OCI-LY7 (cell line): ENCODE results near the gene DPF3. TPM values are rescaled to one million over a fixed set of nuclear protein-coding genes. Genes with fewer than 3 reads are reported as not detected.

ENCODE experiments used
- BruUV-seq: library from RNA; stranded (reverse); fragments of 400-500 nt; replicated peaks from 2 replicates; lab custom pipeline; 2021; lab: Mats Ljungman, UMichigan
- CTCF ChIA-PET: fragments of 300-600 bp; sonication (Branson Sonifier 250); formaldehyde crosslinking; loops from one replicate; lab custom pipeline; 2022; ENCODE audit warnings: antibody characterized with exemption; ENCODE audit not compliant: unreplicated experiment; lab: Charles Lee
- POLR2A ChIA-PET: fragments of 300-600 bp; sonication (Branson Sonifier 250); formaldehyde crosslinking; loops from one replicate; lab custom pipeline; 2022; ENCODE audit warnings: antibody characterized with exemption; lab: Charles Lee
- DNase-seq: peaks from one replicate; pipeline ENCODE4 v3.0.0-alpha.2; 2015; ENCODE audit warnings: low spot score
- H2AFZ ChIP-seq: fragments of 200-600 bp; sonication (generic), shearing (Covaris generic); 2 replicates; pipeline ENCODE4 v1.6.1; 2014; ENCODE audit warnings: mild to moderate bottlenecking, antibody characterized with exemption, low read length, moderate library complexity
- H3K27ac ChIP-seq: fragments of 200-600 bp; sonication (generic); 2 replicates; pipeline ENCODE4 v1.5.1; 2014; ENCODE audit warnings: mixed run types, low read depth, mild to moderate bottlenecking, moderate library complexity, low read length, inconsistent platforms; ENCODE audit not compliant: poor library complexity, severe bottlenecking
- H3K36me3 ChIP-seq: fragments of 200-600 bp; sonication (generic); 2 replicates; pipeline ENCODE4 v1.6.1; 2014; ENCODE audit warnings: mild to moderate bottlenecking, antibody characterized with exemption, low read length, moderate library complexity, mixed read lengths; ENCODE audit not compliant: insufficient read depth
- H3K4me1 ChIP-seq: fragments of 200-600 bp; sonication (generic); 2 replicates; pipeline ENCODE4 v1.5.1; 2014; ENCODE audit warnings: mild to moderate bottlenecking, low read length; ENCODE audit not compliant: insufficient read depth, poor library complexity, severe bottlenecking
- H3K4me2 ChIP-seq: fragments of 200-600 bp; sonication (generic); 2 replicates; pipeline ENCODE4 v1.6.1; 2014; ENCODE audit warnings: mild to moderate bottlenecking, low read length
- H3K4me3 ChIP-seq: fragments of 200-600 bp; sonication (generic); 2 replicates; pipeline ENCODE4 v1.5.1; 2014; ENCODE audit warnings: mild to moderate bottlenecking, low read depth, low read length; ENCODE audit not compliant: poor library complexity, severe bottlenecking
- H3K79me2 ChIP-seq: fragments of 200-600 bp; sonication (generic); 2 replicates; pipeline ENCODE4 v1.6.1; 2016; ENCODE audit warnings: low read depth, mild to moderate bottlenecking, low read length, moderate library complexity, mixed read lengths; ENCODE audit not compliant: insufficient read depth
- H3K9me2 ChIP-seq: fragments of 200-600 bp; sonication (generic); 2 replicates; pipeline ENCODE4 v1.6.1; 2016; ENCODE audit warnings: mild to moderate bottlenecking, low read length, mixed read lengths; ENCODE audit not compliant: insufficient read depth
- H3K9me3 ChIP-seq: fragments of 200-600 bp; sonication (generic); 2 replicates; pipeline ENCODE4 v1.6.1; 2014; ENCODE audit warnings: mild to moderate bottlenecking, mixed run types, low read length, mixed read lengths
- H4K20me1 ChIP-seq: fragments of 200-600 bp; sonication (generic); 2 replicates; pipeline ENCODE4 v1.6.1; 2014; ENCODE audit warnings: mild to moderate bottlenecking, antibody characterized with exemption, low read length, moderate library complexity, mixed read lengths; ENCODE audit not compliant: insufficient read depth
- EZH2phosphoT487 ChIP-seq: fragments of 200-600 bp; sonication (generic); IDR thresholded peaks from 2 replicates; pipeline ENCODE4 v1.6.1; 2018; ENCODE audit warnings: low read depth, borderline replicate concordance, mild to moderate bottlenecking, mixed run types, antibody characterized with exemption, low read length, moderate library complexity, mixed read lengths
- intact Hi-C: fragments of 100-400 bp; cut with micrococcal nuclease; formaldehyde crosslinking; loops from one replicate; pipeline ENCODE4 v1.10.0; 2022; ENCODE audit not compliant: unreplicated experiment
- total RNA-seq, 2 experiments: library from RNA; depleted of rRNA in 1 of 2; stranded (reverse); fragments of >200 nt in 1 of 2; shearing (Covaris generic) in 1 of 2; gene quantifications; 2 replicates each; pipeline ENCODE4 v1.2.3, GENCODE V29; 2014 to 2022
- TF ChIP-seq, protein P1 (sequence below): fragments of 200-600 bp; sonication (generic); conservative IDR thresholded peaks from 2 replicates; pipeline ENCODE4 v1.5.1; 2014; ENCODE audit warnings: mild to moderate bottlenecking, antibody characterized with exemption, low read length, moderate library complexity, mixed read lengths

The DPF3 gene
- total RNA-seq, 2 experiments from 2014 or later: 0.42 TPM; not detected in 1

DNA sequence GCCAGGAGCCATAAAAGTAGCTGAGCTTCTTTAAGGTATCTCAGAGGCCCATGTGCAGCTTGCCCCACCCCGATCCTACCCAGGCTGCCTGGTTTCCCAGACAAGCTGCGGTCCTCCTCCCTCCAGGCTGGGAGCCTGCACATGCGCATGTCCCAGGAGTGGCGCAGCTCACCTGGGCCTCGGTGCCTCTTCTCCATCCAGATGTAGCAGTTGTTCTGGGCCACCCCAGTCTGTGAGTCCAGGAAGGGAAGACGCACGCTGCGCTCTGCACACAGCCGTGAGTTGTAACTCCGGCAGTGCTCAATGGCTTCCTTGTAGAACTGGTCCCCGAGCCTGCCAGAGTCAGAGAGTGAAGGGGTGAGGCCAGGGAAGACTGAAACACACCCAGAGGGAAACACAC lies 122.3 kb downstream of the DPF3 start:
- Histone ChIP-seq H3K4me2 (no peak overlapping the region), H2AFZ (no peak overlapping the region), H3K4me3 (no peak overlapping the region), H3K36me3 (no peaks in the 10 kb centered on the region), H3K4me1 (no peaks in the 10 kb centered on the region), H3K79me2 (no peaks in the 10 kb centered on the region), H3K9me2 (no peaks in the 10 kb centered on the region), H3K27ac (no peak overlapping the region), H4K20me1 (no peaks in the 10 kb centered on the region), H3K9me3 (0 out of 2 replicates have a peak, but pooled peaks cover 3% of the 10 kb centered on the region)
- POLR2A ChIA-PET: interaction anchor here (0.6 kb wide), 1 partner anchor 45 kb away, joined by 5 read pairs; no protein-coding TSS in a partner anchor
- BruUV-seq: no TSS peak
- intact Hi-C loops: no loop called here
- no peak for DNase-seq
- CTCF ChIA-PET: no interaction called here
- no peak for TF ChIP-seq EZH2phosphoT487
- TF ChIP-seq, protein P1, sequence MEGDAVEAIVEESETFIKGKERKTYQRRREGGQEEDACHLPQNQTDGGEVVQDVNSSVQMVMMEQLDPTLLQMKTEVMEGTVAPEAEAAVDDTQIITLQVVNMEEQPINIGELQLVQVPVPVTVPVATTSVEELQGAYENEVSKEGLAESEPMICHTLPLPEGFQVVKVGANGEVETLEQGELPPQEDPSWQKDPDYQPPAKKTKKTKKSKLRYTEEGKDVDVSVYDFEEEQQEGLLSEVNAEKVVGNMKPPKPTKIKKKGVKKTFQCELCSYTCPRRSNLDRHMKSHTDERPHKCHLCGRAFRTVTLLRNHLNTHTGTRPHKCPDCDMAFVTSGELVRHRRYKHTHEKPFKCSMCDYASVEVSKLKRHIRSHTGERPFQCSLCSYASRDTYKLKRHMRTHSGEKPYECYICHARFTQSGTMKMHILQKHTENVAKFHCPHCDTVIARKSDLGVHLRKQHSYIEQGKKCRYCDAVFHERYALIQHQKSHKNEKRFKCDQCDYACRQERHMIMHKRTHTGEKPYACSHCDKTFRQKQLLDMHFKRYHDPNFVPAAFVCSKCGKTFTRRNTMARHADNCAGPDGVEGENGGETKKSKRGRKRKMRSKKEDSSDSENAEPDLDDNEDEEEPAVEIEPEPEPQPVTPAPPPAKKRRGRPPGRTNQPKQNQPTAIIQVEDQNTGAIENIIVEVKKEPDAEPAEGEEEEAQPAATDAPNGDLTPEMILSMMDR: no peak

DNA sequence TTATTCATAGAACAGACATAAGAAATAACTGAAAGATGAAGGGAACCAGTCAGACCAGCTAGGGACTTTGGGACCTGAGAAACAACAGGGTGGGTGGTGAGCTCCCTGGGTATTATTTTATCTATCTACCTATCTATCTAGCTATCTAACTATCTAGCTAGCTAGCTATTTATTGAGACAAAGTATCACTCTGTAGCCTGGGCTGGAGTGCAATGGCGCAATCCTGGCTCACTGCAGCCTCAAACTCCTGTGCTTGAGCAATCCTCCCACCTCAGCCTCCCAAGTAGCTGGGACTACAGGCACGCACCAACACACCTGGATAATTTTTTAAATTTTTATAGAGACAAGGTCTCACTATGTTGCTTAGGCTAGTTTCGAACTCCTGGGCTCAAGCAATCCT lies 127.6 kb downstream of the DPF3 start:
- ChIA-PET CTCF (no interaction called here), POLR2A (no interaction called here)

DNA sequence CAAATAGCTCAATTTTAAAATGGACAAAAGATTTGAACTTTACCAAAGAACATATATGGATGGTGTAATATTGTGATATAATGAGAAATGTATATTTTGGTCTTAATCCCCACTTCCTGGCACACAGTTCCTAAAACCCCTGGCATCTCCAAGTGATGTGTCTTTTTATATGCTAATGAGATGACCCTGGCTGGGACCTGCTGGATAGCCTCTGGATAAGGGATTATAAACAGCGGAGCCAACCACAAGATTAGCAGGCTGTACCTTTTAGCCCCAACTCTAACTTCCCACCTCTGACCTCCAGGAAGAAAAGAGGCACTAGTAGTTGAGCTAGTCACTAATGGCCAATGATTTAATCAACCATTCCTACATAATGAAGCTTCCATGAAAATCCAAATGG lies 130.0 kb downstream of the DPF3 start:
- no peak for DNase-seq

More for the DNA sequence above, 127.6 kb downstream of the DPF3 start:
- H3K36me3 ChIP-seq: no peaks in the 10 kb centered on the region
- no peaks in the 10 kb centered on the region for H3K4me1 ChIP-seq
- no peak overlapping the region for H2AFZ ChIP-seq
- no peaks in the 10 kb centered on the region for H3K79me2 ChIP-seq
- H3K4me3 ChIP-seq: no peak overlapping the region
- no peaks in the 10 kb centered on the region for H4K20me1 ChIP-seq
- H3K9me3 ChIP-seq: 0 out of 2 replicates have a peak, but pooled peaks cover 3% of the 10 kb centered on the region
- intact Hi-C loops: no loop called here
- TF ChIP-seq, protein P1: no peak
- no peak for TF ChIP-seq EZH2phosphoT487
- no peak overlapping the region for H3K4me2 ChIP-seq
- no peak for DNase-seq
- no peaks in the 10 kb centered on the region for H3K9me2 ChIP-seq
- H3K27ac ChIP-seq: no peak overlapping the region
- no TSS peak for BruUV-seq

More for the DNA sequence above, 130.0 kb downstream of the DPF3 start:
- Histone ChIP-seq H3K79me2 (no peaks in the 10 kb centered on the region), H3K36me3 (no peaks in the 10 kb centered on the region), H3K4me1 (no peaks in the 10 kb centered on the region), H4K20me1 (no peaks in the 10 kb centered on the region), H3K9me3 (peaks cover 17% of the 10 kb centered on the region; the same call in 1 of the 2 replicates), H3K27ac (no peak overlapping the region), H2AFZ (no peak overlapping the region), H3K4me2 (no peak overlapping the region), H3K4me3 (no peak overlapping the region), H3K9me2 (no peaks in the 10 kb centered on the region)
- ChIA-PET POLR2A (interaction anchor here (0.6 to 0.7 kb wide), 2 partner anchors 154 to 581 kb away, joined by 3 to 4 read pairs; no protein-coding TSS in a partner anchor), CTCF (no interaction called here)
- intact Hi-C loops: no loop called here
- no TSS peak for BruUV-seq
- TF ChIP-seq EZH2phosphoT487: no peak
- TF ChIP-seq, protein P1: no peak
